ENCODE measurements around the gene PISD. TPM values are rescaled to one million over a fixed set of nuclear protein-coding genes. Genes with fewer than 3 reads are reported as not detected.

Gene PISD
- total and polyA plus RNA-seq, 9 of the 15 experiments (the other 6 are each of a cell fraction or from before 2014, with no cell fraction given): 24.5 to 65.9 (median 36.6) TPM

- Histone ChIP-seq H4K20me1 (replicated peaks; ENCODE audit: control insufficient read depth, insufficient read depth, low read length) (no peaks in the 10 kb centered on the region), H3K4me2 (ENCODE audit: insufficient read depth, low read length) (no peak overlapping the region), H3K4me1 (replicated peaks in 1 of 2; ENCODE audit: control insufficient read depth in 2 of 2, insufficient read depth in 2 of 2, low read length in 2 of 2) (peaks cover 2 to 41% of the 10 kb centered on the region in 2 experiments; a peak in 3 of 5 replicates), H3K36me3 (ENCODE audit: control insufficient read depth, insufficient read depth, low read length) (peaks cover 9% of the 10 kb centered on the region; the same call in 1 of the 3 replicates), H3K4me3 (no peak overlapping the region), H3K79me2 (ENCODE audit: control insufficient read depth, insufficient read depth, low read length) (no peaks in the 10 kb centered on the region), H3K27ac (ENCODE audit: extremely low read depth, low read depth, low read length) (no peak overlapping the region), H2AFZ (ENCODE audit: low read depth, low read length) (no peak overlapping the region), H3K27me3 (ENCODE audit: control insufficient read depth in 2 of 2, insufficient read depth in 2 of 2, low read length in 2 of 2) (no peaks in the 10 kb centered on the region), H3K9me3 (replicated peaks; ENCODE audit: control insufficient read depth, insufficient read depth, low read depth, low read length) (no peaks in the 10 kb centered on the region), H3K9me1 (ENCODE audit: control insufficient read depth, insufficient read depth, low read length) (no peaks in the 10 kb centered on the region), H3K9ac (ENCODE audit: insufficient read depth in 1 of 2, low read depth in 2 of 2, low read length in 2 of 2) (no peak overlapping the region)
- TF ChIP-seq COPS2 (conservative IDR thresholded peaks at IDR 0.05) (no peak), MGA (IDR thresholded peaks at IDR 0.05) (no peak), TEAD2 (tag; IDR thresholded peaks at IDR 0.05) (no peak), NR2C2 (CRISPR knock-in tag; IDR thresholded peaks at IDR 0.05) (no peak), NR2C2 (tag; IDR thresholded peaks at IDR 0.05) (no peak), ZFX (CRISPR knock-in tag; IDR thresholded peaks at IDR 0.05) (0 out of 2 replicates have a peak, but pooled peaks have one; percentile 14), TARDBP (IDR thresholded peaks at IDR 0.05) (no peak), SMC3 (conservative IDR thresholded peaks at IDR 0.05; ENCODE audit: insufficient read depth, low read depth, low read length) (no peak), ZBTB26 (CRISPR knock-in tag; IDR thresholded peaks at IDR 0.05) (no peak)
- in situ Hi-C loops (cut with MboI) (no loop called here), intact Hi-C loops (cut with micrococcal nuclease) (no loop called here)
- ChIA-PET CTCF (ENCODE audit: low intra/inter-chr PET ratio) (no interaction called here), POLR2A (interaction anchor here (1.0 to 4.2 kb wide), 4 partner anchors 9 to 14 kb away, joined by 3 to 14 read pairs (median 4); no protein-coding TSS in a partner anchor)
- BruUV-seq (replicated peaks): no TSS peak
- no peak for FAIRE-seq
- 85% methylated on average over 8 of the region's 12 CpGs for WGBS (ENCODE audit: insufficient coverage, low coverage, missing lambda C conversion rate)
- no peak for DNase-seq (ENCODE audit: extremely low read depth in 1 of 4, low spot score in 3 of 4)
- no peak for ATAC-seq
Measured at GRCh38 chr22:31612891-31613285, 49.1 kb downstream of the PISD start.
